GM20431 (cell line): ENCODE measurements around the gene NECAB2.
"Not testable (repeated sequence)": the region's sequence is repeated elsewhere in the genome, so short reads cannot be mapped to it uniquely, and the experiment has no call there.

ENCODE experiments used
- in situ Hi-C: fragments of 300-500 bp; cut with MseI, MboI; formaldehyde crosslinking; loops from one replicate; pipeline ENCODE4 v1.15.0; 2020; ENCODE audit warnings: low sequenced_read_pairs; ENCODE audit not compliant: unreplicated experiment

NECAB2 gene

DNA sequence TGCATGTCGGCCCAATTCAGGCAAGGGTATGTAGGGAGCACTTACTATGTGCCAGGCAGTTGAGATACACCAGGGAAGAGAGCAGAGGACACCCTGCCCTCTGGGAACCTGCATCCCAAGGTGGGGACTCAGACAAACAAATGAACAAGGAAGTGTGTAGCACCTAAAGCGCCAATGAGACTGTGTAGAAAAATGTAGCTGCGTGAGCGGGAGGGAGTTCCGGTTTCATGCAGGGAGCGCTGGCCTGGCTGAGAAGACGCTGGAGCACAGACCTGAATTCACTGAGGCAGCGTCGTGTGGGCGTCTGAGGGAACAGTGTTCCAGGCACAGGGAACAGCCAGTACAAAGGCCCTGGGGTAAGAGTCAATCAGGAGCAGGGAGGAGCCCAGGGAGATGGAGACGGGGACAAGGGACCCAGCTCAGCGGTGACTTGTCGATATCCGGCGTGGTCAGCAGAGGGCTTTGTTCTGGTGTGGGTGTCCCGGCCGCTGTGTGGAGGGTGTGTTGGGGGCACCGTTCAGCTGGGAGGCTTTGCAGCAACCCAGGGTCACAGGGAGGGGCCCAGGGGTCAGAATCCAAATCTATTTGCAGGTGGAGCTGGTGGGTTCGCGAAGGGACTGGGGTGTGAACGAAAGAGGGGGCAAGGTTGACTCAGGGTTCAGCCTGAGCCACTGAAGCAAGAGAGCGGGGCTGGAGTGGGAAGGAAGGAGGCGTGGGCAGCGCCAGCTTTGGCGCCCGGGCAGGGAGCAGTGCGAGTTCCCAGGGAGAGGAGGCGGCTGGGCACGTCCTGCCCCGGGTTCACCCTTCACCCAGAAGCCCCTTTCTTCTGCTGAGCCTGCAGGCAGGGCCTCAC, 32.8 kb upstream of the NECAB2 start:
- in situ Hi-C loops = no loop called here

DNA sequence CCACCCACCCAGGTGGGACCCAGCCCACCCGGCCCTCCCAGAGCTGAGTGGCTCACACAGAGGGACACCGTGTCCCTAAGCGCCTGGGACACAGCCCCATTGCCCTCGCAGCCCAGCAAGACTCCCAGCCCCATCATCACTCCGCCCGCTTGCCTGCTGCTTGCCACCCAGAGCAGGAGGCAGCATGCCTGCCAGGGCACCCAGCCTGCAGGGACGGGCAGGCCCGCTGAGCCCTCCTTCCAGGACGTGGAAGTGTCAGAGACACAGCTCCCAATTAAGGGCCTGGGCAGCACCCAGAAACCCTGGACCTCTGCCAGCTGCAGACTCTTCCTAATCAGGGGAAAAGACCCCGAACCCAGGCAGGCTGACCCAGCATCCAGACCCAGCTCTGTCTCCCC, 32.2 kb upstream of the NECAB2 start:
- in situ Hi-C loops = no loop called here

DNA sequence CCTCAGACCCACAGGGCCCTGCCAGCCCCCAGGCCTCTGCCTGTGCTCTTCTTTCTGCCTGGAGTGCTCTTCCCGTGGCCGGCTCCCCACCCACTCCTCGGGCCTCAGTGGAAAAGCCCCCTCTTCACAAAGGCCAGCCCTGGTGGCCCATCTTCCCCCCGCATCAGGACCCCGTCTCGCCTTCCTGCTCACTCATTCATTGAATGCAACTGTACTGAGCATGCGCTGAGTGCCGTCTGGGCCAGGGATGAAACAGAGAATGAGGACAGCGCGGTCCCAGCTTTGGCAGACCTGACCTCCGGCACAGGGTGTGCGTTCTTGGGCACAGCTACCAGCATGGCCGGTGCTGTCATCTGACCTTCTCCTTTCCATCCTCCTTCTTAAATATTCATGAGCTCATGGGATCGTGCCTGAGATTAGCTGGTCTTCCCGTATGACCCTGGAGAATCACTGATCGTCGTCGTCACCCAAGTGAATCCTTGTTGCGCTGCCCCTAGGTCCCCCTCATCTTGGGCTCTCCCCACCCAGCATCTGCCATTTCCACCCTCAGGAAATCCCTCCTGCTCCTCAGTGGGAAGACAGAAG, 31.4 kb upstream of the NECAB2 start:
- in situ Hi-C loops = no loop called here

DNA sequence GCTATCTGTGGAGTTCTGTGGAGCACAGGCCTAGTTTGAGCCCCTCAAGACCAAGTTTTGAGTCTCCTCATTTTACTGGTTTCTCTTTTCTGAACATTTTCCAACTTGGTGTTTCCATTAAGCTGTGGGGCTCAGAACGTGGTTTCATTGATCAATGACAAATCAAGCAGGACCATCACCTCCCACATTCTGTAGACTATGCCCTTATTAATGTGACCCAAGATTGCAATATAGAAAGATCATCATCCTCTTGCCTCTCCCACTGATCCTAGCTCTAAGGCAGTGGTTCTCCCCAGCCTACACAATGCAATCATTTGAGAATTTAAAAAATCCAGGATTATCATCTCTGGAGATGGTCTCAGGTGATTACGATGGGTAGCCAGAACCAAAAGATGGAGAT, 30.8 kb upstream of the NECAB2 start:
- in situ Hi-C loops = no loop called here

DNA sequence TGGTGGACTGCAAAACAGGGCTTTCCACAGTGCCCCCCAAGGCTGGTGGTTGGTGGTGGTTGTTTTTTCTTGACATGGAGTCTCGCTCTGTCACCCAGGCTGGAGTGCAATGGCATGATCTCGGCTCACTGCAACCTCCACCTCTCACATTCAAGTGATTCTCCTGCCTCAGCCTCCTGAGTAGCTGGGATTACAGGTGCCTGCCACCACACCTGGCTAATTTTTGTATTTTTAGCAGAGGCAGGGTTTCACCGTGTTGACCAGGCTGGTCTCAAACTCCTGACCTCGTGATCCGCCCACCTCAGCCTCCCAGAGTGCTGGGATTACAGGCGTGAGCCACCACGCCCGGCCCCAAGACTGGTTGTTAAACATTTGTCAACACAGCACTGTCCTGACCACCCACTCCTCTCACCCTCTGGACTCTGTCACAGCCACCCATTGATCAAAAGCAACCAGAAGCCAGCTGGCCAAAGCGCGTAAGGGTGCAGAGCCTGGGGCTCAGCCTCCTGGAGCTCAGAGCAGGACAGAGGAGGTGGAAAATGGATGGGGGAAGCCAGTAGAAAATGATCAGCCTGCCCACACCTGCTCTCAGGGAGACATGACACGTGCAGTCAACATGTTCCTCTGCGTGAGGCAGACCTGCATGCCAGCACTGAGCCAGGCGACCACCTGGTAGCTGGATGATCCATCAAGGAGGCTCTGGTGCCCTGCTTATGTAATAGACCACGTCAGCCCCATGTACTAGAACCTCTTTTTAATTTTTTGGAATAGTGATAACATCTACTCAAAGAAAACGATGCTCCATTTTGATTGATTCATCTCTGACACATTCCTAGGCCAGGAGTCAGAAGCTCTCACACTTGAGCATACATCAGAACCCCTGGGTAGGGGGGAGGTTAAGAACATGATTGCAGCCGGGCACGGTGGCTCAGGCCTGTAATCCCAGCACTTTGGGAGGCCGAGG, 29.8 kb upstream of the NECAB2 start:
- in situ Hi-C loops = no loop called here

DNA sequence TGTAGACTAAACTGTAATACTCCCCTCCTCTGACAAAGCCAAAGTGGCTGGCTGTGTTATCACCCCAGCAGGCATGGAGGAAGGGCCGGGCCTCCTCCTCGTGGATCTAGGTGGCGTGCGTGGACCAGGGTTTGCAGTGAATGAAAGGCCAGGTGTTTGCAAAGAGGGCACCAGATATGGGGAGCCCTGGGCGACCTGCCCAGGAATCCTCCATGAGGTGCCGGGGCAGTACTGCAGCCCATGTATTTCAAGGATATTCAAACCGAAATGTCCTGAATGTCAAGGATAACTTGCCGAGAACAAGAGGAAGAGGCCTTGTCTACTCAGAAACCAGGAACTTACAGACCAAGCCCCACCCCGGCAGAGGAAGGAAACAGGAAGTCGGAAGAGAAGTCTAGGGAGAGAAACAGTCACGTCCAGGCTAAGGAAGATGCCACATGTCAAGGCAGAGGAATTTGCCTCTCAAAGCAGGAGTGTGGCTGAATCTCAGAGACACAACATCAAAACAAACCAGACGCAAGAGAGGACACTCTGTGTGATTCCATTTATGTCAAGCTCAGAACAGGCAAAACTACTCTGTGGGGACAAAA, 28.7 kb upstream of the NECAB2 start:
- in situ Hi-C loops = no loop called here

DNA sequence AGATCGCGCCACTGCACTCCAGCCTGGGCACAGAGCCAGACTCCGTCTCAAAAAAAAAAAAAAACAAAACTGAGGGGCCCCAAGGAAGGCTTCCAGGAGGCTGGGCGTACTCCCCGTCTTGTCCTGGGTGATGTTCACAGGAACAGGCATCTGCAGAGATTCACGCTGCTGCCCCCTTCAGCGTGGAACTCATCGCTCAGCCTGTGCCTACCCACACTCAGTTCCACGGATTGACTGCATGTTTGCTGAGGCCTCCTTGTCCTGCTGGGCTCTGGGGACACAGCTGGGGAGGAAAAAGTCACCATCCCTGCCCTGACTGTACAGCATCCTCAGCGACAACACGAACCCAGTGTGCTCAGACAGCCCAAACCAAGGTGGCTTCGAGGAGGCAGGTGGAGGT, 27.9 kb upstream of the NECAB2 start:
- in situ Hi-C loops = no loop called here

DNA sequence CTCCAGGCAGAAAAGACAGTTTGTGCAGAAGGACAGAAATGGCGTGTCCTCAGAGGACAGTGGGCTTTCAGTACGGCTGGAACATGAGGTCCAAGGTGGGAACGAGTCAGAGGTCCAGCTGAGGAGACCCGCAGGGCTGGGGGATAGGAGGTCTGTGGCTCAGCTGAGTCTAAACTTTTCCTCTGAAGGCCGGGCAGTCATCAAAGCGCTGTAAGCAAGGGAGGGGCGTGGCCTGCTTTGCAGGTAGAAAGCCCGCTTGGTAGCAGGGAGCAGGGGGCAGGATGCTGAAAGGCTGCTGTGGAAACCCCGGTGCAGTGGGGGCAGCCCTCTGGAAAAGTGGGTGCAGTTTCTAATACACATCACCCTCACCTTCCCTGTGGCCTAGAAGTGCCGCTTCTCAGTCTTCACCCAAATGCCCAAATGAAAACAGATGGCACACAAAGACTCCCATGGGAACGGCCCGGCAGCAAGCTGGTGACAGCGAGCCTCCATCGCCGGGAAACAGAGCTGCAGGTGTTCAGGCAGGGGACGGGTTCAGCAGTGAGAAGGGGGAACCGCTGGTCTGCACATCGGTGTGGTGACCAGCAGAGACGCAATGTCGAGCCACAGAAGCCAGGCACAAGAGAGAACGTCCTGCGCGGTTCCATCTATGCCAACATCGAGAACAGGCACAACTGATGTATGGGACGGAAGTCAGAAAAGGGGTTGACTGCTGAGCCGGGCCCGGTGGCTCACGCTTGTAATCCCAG, 27.2 kb upstream of the NECAB2 start:
- in situ Hi-C loops = no loop called here

DNA sequence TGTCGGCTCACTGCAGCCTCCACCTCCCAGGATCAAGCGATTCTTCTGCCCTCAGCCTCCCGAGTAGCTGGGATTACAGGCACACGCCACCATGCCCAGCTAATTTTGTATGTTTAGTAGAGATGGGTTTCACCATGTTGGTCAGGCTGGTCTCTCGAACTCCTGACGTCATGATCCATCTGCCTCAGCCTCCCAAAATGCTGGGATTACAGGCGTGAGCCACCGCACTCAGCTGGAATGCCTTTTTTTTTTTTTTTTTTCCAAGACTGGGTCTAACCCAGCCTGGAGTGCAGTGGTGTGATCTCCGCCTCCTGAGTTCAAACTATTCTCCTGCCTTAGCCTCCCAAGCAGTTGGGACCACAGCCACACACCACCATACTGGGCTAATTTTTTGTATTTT, 26.5 kb upstream of the NECAB2 start:
- in situ Hi-C loops = not testable (repeated sequence)

DNA sequence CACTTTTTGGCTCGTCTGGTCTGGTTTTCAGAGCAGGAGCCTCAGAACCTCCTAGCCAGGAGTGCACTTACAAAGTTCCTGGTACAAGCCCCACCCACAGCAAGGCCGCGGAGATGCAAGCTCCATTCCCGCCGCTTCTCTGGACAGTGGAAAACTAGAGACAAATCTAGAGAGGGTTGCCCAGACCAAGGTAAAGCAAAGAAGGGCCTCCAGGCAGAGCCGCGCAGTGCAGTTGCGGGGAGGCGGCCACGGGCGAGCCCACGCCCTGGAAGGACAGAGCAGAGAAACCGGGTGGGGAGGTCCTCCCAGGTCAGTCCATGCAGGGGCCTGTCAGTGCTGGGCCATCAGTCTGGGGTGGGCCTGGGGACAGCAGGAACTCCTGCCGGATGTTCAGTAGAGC, 26.0 kb upstream of the NECAB2 start:
- in situ Hi-C loops = no loop called here

DNA sequence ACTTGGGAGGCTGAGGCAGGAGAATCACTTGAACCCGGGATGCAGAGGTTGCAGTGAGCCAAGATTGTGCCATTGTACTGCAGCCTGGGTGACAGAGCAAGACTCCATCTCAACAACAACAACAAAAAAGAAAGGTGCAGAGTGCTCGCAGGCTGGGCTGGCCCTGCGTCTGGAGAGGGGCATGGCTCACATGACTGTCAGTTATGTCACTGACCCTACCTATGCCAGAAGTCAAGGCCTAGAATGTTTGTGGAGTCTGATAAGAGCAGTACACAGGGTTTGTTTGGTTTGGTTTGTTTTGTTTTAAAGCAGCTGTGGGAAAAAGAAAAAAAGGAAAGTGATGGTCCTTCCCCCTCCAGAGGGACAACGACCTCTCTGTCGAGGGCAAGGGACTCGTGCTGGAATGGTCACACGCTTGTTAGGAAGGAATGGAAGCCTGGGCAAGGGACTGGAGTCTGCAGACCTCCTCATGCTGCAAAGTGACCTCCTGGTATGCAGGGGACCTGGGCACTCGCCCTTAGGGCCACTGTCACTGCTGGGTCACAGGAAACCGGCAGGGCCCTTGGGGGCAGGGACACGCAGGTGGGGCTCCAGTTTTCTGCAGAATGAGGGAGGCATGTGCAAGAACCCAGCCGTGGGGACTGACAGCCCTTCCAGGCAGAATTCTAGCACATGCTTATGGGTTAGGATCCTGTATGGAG, 25.1 kb upstream of the NECAB2 start:
- in situ Hi-C loops = no loop called here

DNA sequence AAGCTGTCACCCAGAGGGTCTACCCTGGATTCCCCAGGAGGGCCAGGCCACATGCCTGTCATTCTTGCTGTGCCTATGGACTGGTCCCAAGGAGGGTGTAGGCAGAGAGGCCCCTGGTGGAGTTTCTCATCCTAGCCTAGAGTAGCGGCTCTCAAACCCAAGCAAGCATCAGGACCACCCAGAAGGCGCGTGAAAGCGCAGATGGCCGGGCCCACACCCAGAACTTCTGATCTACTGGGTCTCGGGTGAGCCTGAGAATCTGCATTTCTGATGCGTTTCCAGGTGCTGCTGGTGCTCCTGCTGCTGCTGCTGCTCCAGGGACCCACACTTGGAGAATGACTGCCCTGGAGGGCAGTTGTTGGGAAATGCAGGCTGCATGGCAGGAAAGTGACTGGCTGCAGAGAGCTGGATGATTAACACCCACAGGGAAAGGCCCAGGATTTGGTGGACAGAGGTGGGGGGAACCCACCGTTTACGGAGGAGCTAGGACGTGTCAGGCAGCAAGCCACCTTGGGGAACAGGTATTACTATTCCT, 24.5 kb upstream of the NECAB2 start:
- in situ Hi-C loops = no loop called here

DNA sequence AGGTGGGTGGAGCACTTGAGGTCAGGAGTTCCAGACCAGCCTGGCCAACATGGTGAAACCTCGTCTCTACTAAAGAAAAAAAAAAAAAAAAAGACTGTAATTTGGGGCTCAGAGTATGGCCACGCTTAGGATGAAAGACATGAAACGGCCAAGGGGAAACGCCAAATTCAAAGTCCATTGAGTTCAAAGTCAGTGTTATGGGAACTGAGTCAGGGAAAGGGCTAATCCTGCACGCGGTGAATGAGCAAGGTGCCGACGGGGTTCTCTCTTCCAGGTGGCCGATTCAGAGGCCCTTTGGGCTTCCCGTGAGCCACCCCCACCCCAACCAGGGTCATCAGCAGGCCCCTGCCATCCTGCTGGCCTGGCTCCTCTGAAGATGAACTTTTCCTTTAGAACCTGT, 22.5 kb upstream of the NECAB2 start:
- in situ Hi-C loops = no loop called here

DNA sequence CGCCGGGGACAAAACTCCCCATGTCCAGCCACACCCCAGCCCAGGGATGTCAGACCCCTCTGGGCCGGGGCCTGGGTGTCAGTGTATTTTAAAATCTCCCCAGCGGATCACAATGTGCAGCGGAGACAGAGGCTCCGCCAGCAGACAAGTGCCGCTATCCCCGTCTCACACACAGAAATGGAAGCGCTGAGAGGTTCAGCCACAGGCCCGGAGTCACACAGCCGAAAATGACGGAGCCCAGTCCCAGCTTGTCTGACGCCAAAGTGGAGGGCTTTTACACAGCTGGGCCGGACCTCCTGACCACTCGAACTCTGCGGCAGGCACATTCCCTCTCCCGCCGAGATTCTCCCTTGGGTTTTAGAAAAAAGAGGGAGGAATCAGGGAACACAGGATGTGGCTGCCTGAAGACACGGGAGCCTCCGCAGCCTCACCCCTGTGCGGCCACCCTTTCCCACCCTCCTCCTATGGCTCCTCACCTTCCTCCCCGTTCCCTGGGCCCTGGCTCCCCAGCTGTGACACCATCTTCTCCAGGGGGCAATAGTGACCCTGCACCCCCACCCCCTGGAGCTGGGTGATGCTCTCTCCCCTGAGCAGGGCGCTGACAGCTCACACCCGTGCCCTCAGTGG, 21.8 kb upstream of the NECAB2 start:
- in situ Hi-C loops = no loop called here

DNA sequence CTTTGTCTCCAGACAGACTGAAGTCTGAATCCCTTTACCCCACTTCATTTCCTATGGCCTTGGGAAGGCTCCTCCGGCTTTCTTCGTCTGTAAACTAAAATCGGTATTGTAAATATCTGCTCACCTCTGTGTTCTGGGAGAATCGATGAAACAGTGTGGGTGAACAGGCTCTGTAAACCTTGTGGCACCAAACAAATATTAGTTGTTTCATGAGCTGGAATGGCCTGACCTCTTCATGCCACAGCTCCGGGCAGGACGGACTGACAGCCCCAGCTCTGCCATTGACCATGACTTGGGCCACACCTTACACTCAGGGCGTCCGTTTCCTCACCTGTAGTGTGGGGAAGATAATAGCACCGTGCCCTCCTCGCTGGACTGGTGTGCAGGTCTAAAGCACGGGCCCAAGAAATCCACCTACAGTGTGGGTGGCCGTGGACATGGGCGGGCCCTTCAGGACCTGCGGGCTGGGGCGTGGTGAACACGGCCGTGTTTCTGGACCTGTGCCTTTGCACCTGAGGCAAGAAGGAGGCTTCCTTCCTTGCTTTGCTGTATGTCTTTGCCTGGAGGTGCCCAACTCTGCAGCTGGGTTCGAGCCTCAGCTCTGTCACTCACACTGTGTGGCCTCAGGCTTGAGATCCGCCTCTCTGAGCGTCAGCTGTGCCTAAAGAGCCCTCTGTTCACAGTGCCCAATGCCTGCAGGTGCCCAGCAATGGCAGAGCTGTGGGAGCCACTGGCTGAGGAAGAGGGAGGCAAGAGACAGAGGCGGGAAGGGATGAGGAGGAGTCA, 21.1 kb upstream of the NECAB2 start:
- in situ Hi-C loops = no loop called here

DNA sequence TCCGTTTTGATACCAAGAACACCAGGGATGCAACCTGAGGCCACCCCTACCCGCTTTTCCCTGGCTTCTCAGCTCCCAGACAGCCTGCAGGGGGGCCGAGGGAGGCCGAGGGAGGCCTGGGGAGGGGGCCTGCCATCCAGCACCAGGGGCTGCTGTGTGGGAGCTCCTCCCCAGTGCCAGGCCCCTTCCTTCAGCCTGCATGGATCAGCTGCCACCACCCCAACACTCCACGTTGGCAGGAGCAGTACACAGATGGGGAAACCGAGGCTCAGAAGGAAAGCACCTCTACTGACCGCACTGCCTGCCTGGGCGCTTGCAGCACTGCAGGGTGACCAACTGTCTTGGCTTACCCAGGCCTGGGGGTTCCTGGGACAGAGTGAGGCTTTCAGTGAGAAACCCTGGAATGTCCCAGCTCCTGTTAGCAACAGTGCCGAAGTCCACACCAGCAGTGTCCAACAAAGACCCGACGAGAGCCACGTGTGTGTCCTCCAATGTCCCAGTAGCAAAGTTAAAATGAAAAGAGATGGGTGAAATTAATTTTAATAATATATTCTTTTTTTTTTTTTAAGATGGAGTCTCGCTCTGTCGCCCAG, 20.3 kb upstream of the NECAB2 start:
- in situ Hi-C loops = no loop called here
